HG03135 (cell line): ENCODE data around the gene P3H1.

Experiments used
- ATAC-seq: cut with Tn5 transposase; IDR thresholded peaks from one replicate; pipeline ENCODE4 v1.9.1; 2021; ENCODE audit warnings: mild to moderate bottlenecking, moderate library complexity; ENCODE audit not compliant: unreplicated experiment

Gene P3H1

DNA sequence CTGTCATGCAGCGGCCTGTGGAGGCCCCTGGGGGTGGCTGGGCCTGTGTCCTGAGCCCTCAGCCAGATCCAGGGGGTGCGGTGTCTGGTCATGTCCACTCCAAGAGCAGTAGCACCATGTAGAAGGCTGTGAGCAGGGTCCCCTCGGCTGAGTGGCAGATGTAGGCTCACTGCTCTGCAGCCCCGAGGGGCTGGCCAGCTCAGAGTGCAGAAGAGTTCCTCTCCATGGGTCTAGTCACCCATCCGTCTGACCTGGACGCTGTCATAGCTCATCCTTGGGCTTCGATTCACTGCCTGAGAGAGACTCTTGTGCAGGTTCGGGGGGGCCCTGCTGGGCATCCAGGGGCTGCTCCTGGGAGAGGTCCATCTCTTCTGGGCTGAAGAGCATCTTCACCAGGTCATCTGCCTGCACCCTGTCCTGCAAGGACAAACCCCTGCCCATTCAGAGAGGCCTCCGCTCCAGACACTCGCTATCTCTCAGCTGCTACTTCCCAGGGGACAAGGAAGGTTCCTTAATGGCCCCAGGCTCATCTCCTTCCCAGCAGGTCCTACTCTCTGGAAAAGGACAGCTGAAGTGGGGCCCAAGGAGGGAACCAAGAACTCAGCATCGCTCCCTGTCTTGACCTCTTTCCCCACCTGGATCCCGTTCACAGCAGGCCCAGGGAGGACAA is 20.3 kb downstream of the P3H1 start:
- no peak for ATAC-seq

DNA sequence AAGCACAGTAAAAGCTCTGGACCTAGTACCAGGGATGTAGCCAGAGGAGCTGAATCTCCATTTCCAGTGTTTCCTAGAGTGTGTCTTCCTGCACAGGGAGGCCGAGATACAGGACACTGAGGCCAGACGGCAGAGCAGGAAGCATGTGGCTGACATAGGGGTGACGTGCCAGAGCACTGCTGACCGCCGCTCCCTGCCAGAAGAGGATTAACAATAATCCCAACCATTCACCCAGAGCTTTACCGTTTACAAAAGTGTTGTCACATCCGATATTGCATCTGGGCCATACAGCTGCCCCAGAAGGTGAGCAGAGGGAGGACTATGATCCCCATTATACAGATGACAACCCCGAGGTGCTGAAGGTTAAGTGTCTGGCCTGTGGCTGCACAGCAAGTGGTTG is 21.0 kb downstream of the P3H1 start:
- ATAC-seq = no peak

DNA sequence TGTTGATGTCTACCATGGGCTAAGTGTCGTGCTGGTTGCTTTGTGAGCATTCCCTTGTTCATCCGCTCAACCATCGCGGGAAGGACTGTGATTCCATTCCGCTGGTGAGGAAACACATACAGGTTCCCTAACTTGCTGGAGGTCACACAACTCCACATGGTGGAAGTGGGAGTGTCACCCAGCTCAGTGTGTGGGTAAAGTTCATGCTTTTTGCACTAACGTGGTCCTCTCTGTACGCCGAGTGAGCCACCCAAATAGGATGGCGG is 22.7 kb downstream of the P3H1 start:
- no peak for ATAC-seq

DNA sequence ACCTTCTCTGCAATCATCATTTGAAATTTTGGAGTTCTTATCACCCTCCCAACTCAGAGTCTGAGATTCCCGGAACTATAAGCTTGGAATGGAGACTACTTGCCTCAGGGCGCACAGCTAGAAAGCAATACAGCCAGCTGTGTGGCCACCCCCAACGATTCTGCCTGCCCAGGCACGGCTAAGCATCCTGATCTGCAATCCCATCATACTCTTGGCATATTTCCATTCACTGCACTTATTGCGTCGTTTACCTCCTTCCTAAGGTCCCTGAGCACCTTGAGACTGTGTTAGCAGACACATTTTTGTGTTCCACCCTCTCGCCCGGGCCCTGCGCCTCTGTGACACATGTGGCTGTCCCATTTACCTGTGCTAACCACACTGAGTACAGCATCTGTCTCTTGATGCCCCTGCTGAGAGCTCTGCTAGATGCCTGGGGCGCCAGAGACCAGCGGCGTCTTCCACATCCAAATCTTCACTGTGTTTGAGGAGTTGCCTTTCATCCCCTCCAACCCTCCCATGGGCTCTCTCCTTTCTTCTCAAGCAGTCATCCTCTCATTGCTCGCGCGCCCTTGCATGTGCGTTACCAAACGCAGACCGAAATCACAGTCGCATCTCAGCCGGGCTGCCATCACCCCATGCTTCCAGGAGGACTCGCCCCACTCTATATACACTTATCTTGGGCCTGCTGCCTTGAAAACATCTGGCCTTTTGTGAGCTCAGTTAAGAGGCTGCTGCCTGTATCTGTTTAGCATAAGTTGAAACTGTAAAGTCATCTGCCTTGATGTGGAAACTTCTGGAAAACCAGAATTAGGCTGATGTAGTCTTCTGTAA is 23.3 kb downstream of the P3H1 start:
- ATAC-seq = no peak

DNA sequence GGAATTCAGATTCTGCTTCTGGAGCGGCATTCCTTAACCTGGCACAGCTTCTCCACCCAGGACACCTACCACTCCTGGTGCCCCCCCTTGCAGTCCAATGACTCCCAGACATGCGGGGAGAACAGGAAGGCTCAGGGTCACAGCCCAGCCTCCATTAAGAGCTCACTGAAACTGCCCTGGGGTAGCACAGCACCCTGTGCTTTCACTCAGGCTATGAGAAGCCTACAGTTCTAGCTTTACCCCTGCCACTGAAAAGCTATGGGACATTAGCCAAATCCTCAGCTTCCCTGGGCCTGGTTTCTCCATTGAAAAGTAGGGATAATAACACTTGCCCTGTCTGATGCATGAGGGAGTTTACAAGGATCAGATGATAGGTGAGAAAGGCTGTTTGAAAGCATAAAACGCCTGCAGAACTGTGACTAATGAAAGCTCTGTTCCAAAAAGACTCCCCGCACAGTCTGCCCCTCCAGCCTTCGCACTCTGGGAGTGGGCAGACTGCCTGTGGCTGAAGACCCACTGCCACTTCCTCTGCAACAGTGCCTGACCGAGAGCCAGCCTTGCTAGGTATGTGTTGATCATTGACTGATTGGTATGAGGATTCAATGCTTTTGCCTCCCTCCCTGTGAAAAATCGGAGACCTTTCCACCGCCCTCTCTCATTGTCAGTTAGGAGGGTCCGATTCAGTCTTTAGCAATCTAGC is 24.1 kb downstream of the P3H1 start:
- ATAC-seq = no peak

DNA sequence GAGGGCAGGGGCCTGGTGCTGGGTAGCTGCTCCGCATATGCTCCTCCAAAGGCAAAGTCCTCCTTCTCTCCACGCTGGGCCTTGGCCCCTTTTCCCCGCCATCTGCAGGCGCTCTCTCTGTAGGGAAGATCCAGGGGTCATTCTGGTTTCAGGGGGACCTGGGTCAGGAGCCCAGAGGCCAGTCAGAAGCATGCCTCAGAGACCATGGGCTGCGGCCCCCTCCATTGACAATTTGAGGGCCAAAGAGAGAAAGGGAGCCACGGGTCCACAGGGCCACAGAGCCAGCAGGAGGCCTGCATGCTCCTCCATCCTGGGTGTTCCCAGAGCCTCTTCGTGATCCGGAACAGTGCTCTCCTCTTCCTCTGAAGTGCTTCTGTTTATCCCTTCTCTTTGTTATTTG is 24.7 kb downstream of the P3H1 start:
- ATAC-seq = no peak

DNA sequence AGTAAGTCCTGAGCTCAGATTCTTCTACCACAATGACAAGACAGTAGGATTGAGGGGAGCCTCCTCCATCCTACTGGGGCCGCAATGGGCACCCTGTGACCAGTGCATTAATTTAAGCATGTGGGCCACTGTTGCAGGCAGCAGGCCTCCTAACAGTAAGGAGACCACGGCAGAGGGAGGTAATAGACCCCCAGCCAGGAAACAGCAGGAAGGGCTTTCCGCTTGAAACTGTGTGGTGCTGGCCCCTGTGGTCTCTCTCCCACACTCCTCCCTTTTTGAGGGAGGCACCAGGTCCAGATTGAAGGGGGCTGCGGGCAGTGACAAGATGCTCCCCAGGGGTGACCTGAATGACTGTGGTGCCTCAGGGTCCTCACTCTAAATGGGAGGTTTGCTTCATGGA is 25.1 kb downstream of the P3H1 start:
- ATAC-seq = no peak

DNA sequence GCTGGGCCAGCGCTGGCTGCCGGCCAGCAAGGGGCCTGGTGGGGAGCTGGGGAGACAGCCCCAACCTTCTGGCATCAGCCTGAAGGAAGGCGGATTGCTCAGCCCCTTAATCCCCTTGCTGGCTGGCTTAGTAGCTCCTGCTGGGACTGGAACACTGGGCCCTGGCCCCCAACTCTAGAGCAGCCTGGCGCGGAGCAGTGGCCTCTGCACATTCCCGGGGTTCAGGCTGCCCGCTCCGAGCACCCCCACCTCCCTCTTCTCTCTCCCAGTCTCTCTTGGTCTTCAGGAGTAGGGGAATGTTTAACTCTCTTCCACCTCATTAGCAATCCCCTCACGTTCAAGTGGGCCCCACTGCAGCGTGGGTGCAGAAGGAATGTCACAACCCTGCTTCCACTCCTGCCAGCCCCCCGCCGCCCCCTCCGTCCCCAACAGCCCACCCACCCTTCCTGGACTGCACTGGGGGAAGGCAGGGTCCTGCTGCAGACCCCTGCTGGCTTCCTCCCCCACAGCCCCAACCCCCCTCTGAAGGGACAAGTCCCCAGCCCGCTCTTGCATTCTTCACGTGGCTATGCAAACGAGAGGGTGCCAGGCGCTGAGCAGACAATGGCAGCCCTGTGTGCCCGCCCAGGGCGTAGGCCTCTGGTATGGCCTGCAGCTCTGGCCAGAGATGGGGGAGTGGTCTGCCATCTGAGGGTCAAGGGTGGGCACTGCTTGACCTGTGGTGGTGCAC is 25.8 kb downstream of the P3H1 start:
- no peak for ATAC-seq

DNA sequence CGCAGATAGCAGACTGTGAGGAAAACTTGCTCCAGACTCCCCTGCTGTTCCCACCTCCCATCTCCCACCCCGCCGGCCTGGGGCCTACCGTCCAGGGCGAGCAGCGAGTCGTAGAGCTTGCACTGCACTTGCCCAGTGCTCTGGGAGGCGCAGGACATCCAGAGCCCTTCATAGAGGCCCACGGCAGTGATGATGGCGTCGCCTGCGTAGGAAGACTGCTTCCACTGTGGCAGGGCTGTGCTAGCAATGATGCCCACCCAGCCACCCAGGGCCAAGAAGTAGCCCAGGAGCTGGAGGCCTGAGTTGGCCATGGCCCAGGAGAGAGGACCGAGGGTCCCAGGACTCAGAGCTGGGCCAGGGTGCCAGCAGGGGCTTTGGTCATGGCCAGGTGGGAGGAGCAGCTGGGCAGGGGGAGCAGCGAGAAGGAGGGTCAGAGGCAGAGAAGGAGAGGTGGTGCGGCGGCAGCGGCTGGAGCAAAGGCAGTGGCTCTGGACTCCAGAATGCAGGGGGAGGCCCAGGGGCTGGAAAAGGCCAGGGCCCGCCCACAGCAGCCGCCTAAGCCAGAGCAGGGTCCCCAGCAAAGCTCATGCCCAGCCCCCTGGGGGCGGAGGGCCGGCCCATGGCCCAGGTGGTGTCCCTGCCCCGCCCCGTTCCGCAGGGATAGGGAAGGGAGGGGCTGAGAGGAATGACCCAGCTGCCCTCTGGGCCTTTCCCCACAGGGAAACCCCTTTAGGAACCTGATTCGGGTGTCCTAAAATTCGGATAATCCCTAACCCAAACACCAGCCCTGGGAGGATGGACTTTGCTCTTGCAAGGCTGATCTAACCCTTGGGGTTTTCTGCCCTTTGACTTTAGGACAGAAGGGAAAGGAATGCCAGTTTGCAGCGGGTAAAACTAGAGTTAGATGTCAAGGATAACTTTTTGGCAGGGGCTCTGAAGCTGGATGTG is 26.8 kb downstream of the P3H1 start, which contains the start of gene CLDN19:
TSS of gene CLDN19 (minus strand) at position 484 of the 948 bp plus-strand sequence. CDS start at position 311, 173 bp downstream.
- no peak for ATAC-seq

DNA sequence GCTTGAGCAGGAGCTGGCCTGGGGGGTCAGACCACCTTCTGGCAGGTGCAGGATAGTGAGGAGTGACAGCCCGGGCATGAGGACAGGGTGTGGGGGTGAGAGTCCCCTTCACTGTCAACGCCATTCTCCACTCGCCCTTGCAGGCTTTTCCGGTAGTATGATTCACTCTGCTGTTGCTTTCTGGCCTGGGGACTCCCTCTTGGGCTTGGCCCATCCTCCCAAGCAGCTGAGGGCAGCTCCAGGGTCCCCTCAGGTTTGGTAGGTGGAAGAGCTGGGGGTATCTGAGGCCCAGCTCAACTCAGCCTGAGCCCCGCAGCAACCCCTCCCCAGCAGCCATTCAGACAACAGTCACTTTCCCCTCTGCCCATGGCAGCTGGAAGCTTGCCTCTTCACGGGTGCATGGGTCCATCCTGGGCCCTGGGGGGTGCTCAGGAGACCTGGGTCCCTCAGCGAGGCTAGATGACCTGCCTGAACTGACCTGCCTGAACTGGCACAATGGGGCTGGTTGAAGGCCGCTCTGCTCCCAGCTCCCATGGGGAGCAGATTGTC is 28.1 kb downstream of the P3H1 start:
- ATAC-seq = no peak

DNA sequence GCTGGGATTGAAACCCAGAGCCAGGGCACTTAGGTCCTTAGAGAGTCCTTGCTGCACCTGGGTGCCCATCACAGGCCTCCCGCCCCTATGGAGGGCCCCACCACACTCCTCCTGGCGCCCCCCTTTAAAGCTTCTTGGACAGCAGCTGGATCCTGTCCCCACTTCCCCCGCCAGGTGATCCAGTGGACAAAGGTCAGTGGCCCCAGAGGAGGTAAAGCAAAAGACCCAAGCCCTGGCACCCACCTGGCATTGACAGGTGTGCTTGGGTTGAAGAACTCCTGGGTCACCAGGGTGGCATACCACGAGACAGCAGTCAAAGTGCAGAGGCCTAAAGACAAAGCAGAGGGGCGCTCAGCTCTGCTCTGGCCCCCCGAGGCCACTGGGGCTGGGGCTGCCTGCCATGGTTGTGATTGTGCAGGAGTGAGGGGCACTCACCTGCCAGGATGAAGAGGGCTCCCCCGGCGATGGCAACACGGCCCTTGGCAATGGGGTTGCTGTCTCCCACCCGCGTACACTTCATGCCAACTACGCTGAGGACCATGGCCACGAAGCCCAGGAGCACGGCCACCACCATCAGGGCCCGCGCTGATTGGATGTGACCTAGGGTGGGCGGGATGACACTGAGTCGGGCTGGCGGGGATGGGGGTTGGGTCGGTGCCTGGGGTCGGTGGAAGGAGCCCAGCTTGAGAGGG is 28.7 kb downstream of the P3H1 start:
- ATAC-seq = no peak

DNA sequence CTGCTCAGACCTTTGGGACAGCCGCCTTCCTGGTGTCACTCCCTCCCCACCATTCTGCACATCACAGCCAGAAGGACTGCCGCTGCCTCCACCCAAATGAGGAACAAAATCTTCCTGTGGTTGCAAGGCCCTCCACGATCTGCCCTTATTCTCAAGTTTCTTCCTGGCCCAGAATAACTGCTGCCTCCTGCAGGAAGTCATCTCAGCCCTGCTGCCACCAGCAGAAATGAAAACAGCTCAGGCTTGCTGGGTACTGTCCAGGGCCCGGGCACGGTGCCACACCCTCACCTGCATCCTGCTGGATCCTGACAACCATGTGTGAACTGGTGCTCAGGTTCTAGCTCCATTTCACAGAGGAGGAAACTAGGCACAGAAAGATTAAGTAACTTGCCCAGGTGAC is 29.6 kb downstream of the P3H1 start:
- no peak for ATAC-seq

DNA sequence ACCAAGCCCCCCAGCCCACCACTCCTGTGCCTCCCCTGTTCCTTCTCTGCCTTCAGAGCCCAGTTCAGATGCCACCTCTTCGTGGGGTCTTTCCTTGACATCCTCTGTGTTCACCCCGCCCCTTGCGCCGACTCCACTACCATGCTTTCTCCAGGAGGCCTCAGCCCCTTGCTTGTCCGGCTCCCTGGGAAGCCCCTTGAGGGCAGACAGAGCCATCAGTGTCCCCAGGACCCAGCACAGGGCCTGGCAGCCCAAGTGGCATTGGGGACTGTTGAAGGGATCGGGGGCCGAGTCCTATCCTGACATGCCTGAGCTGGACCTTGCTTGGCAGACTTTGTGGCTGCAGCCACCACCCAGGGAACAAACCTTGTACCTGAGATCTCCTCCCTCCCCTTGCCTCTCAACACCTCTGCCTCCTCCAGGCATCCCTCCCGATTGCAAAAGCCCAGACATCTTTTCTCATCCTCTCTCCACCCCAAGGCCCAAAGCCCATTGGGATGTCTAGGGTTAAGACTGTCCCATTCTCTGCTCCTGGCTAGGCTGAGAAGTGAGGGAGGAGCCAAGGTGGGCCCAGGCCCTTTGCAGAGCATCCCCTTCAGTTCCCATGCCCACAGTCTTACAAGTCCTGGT is 30.1 kb downstream of the P3H1 start:
- ATAC-seq = no peak

DNA sequence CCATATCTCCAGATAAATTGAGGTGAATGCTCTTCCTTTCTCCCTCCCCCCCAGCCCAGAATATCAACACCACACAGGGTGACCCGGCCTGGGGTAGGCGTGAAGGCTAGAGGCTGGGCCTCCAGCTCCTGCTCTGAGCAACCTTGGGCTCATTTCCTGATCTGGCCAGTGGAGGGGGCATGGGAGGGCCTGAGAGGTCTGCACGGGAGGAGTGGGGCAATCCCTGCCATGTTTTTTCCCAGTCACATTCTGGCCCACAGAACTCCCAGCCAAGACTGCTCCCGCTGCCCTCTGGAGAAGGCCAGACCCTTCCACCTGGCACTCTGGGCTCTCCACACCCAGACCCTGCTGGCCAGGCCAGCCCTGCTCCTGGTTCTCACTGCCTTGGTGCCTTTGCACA is 30.7 kb downstream of the P3H1 start:
- ATAC-seq = no peak

DNA sequence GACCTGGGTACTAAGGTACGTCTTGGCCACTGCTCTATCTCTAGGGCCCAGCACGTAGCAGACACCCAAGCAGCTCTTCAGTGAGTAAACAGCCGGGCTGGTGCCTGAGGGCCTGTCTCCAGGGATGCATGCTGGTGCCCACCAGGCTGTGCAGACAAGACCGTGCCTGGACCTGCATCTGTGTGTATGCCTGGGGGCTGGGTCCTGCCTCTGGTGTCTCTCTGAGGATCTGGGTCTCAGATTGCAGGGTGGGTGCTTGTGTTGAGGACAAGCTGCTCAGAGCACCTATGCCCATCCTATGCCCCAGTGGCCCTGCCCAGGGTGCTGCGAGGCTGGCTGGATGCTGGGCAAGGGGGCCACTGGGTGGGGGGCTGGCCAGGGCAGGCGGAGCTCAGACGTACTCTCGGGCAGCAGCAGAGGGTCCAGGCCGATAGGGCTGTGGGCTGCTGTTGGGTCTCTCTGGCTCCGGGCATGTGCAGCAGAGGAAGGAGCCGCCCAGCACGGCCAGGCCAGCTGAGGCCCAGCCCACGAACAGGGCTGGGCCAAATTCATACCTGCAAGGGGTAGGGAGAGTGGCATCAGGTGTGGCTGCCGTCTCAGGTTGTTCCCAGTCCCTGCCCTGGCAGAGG is 31.2 kb downstream of the P3H1 start:
- ATAC-seq = no peak

DNA sequence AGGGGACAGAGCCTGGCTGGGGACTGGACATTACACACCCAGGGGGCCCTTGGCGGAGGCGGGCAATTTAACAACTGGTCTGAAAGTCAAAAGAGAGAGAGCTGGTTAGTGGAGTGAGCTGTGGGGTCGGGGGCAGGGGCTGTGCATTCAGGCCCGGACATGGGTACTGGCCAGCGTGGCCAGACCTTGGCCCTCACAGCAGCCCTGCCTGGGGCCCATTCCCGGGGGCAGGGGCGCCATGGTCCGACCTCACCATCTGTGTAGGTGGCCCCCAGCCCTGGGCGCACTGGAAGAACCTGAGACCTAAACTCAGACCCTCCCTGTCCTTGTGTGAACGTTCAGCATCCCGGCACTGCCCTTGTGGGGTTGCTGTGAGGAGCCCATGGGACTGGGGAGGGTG is 31.8 kb downstream of the P3H1 start:
- no peak for ATAC-seq

DNA sequence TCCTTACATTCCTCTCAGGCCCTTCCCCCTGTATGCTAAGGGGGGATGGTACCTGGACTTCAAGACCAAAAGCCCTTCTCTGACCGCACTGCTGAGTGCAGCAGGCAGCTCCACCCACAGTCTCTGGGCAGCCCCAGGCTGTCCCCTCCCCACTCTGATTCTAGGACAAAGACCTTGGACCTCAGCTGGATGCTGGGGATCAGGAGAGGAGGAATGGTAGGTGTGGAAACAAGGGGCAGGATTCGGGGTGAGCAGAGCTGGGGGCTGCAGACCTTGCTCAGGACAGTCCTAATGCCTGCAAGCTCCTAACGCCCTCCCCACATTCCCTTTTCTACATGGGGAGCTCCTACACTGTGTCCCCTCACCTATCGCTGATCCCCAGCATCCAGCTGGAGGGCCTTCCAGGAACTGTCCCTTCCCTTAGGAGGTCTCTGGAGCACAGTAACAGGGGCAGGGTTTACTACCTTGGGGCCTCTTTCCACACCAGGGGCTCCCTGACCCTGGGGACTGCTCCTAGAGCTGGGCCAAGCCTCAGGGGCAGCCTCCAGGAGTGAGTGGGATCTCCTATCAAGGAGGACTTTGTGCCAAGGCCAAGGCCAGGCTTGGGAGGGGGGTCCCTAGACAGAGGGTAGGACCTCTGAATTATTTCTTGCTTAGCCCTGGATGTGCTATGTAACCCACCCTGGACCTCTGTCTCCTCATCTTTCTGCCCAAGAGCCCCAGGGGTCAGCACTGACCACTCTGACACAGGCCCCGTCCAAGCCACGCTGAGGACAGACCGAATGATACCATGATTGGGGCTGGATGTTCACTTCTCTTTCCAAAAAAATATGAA is 32.4 kb downstream of the P3H1 start:
- no peak for ATAC-seq
